GM21515 (cell line): ENCODE results near the gene WDR75.

Experiments
- ATAC-seq: cut with Tn5 transposase; IDR thresholded peaks from one replicate; pipeline ENCODE4 v1.9.1; 2021; ENCODE audit not compliant: unreplicated experiment

WDR75 gene

DNA sequence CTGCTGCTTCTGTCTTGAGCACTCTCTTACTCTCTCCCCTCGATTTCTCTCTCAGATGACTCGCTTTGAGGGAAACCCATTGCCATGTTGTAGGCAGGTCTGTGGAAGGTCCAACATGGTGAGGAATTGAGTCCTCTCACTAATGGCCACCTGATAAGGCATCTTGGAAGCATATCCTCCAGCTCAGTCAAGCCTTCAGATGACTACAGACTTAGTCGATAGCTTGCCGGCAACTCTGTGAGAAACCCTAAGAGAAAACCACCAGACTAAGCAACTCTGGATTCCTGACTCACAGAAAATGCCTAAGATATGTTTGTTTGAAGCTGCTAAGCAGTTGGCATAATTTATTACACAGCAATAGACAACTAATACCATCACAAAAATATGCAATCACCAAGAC, 51.2 kb downstream of the WDR75 start:
- no peak for ATAC-seq

DNA sequence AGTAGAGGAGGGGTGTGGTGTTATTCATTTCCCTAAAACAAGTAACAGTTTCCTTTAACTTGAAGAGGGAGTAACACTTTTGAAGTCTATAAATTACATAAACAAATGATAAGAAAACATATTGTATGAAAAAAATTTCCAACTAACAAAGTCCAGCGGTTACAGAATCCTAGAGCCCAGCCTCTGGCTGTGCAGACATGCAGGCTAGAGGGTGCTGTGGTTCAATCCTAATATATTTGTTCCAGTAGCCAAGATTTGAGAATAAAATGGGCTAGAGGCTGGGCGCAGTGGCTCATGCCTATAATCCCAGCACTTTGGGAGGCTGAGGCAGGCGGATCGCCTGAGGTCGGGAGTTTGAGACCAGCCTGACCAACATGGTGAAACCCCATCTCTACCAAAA, 56.9 kb downstream of the WDR75 start:
- no peak for ATAC-seq

DNA sequence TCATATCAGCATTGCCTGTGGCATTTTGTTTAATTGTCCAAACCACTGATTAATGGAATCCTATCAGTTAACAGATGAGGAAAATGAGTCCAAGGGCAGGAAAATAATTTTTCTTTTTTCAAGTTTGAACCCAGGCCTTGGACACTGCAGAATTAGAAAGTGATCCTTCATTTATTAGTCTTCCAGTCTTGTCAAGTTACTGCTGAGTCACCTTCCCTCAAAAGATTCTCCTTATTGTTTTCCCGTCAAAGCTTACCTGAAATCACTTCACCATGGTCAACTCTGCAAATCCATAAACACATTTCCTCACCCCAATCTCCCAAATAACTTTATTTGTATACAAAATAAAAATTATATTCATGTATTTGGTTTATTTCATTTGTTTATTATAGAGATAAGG, 57.9 kb downstream of the WDR75 start:
- no peak for ATAC-seq

DNA sequence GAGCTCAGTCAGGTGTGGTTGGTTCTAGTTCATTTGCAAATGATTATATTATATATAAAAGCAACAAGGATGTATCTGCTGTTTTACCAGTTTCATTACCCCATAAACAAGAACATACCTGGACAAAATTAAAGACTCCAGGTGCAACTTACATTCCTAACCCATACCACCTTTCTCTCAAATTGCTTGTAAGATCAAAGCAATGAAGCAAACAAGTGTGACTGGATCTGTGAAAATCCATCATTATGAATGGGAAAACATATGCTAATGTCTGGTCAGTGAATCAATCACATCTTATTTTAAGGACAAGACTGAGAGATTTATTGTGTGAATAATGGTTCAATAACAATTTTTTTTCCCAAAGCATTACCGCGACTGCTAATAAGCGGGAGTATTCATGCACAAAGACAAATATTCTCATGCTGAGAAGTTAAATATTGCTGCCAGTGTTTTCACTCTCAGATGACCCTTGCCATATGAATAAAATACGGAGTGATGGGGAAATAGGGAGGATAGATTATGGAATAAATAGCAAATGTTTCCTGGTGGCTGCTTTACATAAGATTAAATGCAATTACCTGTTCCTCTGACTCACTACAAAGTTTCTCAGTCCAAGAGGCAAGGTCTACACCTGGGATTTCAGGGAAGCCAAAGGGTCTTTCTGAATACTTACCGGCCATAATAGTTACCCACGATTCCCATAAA, 59.3 kb downstream of the WDR75 start:
- ATAC-seq, result no peak

DNA sequence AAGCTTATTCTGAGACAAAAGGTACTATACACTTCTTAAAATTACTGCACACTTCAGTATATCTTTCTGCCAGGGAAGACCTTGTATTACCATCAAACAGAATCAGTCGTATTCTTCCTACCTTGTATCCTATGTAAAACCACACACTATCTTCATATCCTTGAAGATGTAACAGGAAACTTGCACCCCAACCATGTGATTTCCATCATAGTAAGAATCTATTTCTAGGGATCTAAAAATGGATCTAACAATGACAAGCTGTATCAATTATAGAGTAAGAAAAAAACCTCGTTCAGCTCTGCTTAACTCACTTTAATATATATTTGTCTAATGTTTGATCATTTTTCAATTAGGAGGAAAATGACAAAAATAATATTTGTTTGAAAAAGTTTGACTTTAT, 60.2 kb downstream of the WDR75 start:
- ATAC-seq, result no peak

DNA sequence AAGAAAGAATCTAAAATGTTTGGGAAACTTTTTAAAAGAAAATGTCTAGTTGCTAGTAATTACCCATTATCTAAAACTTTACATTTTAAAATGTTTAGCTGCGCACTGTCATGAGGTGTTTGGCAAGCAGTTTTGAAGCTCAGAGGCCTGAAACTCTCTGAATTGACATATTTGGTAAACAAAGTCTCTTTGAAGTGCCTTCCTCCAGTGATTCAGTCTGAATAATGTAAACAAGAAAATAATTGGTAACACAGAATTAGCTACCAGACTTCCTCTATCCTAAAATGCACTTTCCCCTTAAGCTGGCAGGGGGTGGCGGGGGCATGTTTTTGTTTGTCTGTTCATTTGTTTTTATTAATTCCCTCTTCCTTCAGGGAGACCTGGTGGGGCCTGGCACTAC, 61.4 kb downstream of the WDR75 start:
- no peak for ATAC-seq

DNA sequence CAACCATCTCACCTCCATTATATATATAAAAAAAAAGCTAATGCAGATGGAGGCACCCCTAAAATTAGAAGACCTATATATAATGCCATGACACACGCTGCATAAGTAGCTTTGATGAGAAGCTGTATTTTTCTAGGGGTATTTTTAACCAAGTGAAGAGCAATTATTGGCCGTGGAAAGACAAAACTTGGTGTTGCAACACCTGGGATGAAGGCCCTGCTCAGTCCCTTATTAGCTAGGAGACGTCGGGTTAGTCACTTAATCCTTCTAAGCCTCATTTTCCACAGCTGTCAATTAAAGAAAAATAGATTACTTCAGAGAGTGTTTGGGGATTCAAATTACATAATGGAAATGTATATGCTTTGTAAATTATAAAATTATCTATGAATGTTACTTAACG, 63.0 kb downstream of the WDR75 start:
- ATAC-seq, result no peak

DNA sequence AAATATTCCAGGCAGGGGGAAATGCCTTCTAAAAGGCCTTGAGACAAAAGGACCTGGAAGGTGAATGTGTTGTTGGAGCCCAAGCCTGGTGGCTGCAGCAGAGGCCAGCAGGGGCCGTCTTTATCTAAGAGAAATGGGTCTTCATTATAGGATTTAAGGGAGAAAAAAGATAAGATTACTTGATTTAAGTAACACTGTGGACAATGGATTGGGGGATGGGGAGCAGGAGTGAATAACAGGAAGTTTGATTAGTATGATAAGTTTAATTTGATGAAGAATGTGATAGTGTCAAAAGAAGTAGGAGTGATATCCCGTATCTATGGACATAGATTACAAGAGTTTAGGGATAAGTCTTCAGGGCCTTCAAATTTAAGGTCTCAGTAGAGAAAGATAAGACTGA, 64.2 kb downstream of the WDR75 start:
- ATAC-seq, result no peak

DNA sequence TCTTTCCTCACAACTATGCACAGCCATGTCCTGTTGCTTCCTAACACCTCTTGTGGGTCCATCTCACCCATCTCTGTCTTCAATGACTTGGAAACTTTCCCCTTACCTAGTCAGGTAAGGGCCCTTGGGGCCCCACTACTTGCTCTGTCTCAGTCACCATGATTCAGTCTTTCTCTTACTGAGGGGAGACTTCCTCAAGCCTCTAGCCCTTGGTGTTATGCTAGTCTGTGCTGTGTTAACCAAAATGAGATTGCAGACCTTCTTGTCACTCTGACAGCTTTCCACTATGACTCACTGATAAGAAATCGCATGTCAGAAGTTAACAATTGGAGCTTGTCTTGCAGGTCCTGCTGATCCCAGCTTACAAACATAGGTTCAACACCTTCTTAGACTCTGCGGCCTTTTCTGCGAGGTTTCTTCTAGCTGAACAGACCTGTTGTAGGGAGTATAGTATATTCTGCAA, 65.3 kb downstream of the WDR75 start:
- ATAC-seq, result no peak

DNA sequence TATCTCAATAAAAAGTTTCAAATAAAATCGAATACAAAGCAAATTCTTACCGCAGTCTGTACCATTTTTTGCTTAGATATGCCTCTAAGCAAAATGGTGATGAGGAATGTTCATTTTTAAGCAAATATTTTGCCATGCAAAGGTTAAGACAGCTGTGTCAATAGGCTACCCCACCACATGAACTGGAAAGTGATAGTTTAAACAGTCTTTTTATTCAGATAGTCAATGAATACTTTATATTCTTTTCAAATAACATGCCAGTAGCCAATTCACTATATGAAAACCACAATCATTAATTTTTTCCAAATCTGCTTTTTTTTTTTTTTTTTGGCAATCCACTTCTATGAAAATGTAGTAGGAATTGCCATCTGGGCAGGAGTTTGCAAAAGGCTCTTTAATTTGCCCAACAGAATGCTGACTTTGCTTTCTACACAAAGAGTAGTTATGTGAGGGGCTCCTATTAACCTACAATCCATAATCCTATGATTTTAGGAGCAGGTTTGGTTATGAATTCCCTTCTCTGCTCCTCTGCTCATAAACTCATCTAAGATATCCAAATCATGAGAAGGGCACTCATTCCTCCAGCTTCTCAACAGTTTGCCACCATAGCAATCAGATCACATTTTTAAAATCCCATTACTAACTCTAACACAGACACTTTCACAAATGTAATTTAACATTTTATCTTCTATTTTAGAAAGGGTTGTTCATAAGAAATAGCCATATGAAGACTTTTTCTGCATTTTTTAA, 70.1 kb downstream of the WDR75 start:
- ATAC-seq, result no peak

DNA sequence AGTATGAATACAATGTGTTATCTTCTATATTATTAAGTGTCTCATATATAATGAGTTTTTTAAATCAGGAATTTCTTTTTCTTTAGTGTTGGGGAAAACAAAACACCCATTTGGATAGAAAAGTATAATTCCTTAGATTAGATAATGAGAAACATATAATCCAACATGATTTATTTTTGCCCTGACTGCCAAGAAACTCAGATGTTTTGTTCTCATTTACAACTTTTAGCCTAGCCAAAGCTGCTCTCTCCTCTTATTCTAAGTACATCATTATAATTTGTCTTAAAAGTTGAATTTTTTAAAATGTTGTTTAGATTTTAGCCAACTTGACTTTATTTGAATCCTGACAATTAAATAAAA, 70.7 kb downstream of the WDR75 start:
- no peak for ATAC-seq

DNA sequence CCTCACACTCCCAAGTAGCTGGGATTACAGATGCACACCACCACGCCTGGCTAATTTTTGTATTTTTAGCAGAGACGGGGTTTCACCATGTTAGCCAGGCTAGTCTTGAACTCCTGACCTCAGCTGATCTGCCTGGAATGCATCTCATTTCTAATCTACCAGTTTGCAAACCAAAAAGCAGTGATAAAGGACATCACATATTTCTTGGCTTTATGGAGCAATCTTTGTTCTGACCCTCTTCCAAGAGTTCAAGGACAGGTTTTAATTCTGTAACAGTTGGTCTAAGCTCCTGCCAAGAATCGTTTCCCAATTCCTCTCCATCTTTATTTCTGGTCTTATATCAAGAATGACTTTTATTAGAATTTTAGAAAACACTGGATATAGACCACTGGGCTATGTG, 71.6 kb downstream of the WDR75 start:
- no peak for ATAC-seq

DNA sequence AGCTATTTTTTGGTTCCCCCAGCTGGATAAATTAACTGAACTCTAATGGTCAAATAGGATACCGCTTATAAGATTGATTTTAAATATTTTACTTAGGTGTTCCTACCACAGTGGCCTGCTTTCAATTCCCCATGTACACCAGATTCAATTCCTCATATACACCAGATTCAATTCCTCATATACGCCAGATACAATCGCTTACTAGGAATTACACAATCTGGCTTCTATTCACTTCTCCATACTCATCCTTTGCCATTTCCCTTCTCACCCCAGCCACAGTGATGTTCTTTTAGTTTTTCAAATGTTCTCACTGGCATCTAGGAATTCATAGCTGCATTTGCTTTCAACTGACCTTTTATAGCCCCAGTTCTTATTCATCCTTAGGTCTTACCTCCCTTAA, 72.8 kb downstream of the WDR75 start:
- ATAC-seq, result no peak

DNA sequence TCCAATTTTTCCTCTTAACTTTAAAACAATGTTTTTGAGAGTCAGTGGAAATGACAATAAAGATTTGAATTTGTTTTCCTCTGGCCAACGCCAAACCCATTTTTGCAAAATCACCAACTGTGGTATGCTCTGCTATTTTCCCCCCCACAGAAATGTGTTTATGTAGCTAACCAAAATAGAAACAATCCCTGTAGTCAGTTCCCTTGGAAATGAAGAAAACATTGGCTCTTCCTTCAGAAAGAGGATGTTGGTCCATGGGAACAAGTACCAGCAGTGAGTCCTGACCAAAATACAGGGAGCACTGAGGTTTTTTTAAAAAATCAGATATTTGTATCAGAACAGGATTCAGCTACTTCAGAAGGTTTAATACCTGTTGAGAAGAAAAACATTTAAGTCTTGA, 74.0 kb downstream of the WDR75 start:
- no peak for ATAC-seq

DNA sequence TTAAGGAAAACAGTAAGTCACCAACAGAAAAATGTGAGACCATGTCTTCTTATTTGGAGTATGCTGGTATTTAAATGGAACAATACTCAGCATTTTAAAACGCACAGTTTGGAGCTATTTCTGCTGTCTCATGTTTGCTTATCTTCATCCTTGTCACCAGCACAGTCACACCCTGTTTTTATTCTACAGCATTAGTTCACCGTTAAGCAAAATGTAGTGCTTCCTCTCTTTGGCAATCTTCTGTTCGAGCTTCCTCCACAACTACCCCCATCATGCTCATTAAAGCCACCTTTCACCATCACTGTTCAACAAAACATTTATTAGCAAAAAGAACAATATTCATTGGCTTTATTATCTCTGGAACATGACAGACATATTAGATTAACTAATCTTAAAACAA, 75.3 kb downstream of the WDR75 start:
- ATAC-seq, result no peak

DNA sequence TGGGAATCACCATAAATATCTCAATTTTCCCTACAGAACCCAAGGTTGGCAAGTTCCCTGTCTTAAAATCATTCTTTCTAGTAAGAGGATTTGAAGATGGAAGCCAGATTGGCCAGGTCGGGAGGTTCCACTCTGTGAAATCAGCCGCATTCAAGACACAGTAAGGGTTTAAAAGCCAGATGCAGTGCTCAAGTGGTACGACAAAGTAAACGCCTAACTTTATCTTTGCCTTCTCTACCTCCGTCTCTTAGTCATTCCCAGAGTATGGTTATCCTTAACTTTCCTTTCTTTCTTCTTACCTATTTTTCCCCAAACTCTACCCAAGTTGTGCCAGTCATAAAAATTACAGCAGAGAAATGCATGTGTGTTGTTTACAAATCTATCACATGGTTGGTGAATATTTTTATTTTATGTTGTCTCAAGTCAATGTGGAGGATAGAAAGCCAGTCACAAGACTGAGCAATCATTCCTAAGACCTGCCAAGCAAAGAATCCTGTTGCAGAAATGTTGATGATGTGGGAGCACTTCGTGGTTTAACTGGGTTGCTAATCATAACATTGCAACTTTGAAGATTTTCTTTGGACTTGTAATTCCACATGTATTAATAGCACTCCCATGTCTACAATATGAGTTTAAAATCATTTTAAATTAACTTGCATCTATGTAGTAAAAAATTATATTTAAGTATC, 76.7 kb downstream of the WDR75 start:
- ATAC-seq, result no peak

DNA sequence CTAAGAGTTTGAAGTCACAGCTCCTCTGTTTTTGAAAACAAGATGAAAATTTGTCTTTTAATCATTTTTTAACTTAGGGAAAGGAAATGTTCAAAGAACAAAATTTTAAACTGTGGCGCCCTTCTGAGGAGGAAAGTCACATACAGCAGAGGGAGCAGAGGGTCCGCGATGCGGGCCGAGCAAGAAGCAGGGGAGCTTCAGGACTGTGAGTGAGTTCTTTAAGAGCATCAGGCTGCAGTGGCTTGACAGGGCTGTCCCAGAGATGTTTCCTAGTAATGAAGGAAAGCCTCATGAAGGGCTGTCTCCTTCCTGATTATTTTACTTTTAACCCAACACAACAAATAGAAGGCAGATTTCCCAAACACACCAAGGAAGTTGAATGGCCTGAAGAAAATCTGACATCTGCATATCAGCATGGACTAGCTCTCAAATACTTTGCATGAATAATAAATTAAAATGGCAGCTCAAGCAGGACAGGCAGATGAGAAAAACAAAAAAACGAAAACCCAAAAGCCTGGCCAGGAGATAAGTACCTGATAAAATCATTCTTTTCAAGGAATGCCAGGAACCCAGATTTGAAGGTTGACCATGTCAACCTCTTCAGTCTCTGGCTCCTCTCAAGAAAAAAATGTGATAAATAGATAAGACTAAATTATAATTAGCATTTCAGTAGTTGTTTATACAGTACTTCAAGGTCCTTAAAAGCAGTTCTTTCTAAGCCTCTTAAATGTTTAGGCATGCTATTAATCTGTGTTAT, 78.5 kb downstream of the WDR75 start:
- no peak for ATAC-seq

DNA sequence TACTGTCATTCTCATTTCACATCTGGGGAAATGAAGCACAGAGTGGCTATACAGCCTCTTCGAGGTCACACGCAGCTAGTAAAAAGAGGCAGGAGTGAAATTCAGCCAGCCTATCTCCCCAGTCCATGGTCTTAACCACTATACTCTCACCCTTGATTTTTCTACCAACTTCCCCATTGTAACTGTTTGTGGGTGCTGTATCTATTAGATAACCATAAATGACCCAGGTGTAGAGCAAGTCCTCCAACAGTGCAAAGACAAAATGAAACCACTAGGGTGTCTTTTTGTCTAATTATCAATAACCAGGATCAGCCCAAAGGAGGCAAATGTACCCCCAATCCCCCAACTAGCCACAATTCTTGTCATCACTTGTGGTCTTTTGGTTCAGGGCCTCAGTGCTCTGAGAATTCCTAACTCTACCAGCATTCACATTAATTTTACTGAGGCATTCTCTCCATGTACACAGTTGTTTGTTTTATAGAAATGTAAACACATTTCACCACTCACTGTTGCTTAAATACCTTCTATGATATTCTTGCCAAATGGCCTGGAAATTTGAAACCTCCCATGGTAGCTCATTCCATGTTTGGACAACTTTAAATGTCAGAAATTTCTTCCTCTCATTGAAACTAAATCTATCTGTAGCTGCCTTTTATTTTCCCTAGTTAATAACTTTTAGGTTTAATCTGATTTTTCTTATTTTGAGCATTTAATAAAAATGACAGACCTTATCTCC, 80.6 kb downstream of the WDR75 start:
- no peak for ATAC-seq

DNA sequence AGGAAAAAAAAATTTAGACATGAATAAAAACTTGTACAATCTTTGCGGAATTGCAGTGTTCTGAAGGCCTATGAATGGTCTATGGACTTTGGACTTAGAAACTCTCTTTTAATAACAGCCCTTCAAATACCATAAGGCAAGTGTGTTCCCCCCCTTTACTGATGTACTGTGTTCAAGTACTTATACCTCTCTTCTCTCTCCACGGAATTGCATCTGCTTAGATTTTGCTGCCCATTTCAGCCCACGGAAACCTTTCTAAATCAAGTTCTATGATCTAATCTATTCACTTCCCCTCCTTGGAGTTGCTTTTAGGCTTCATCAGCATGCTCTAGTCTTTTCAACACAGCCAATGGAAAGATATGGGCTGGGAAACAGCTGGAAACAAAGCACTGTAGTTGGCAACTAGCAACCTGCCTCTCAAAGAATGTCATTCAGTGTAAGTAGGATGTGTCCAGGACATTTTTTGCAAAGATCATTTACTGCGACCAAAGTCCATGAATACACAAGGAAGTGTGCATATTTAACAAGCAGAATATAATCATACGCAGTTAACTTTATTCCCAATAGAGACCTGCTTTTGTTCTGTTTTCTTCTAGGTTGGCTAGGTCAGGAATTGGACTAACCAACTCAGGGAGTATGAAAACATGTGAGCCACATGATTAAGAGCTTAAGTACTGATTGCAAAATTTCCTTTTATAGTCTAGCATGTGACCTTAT, 81.3 kb downstream of the WDR75 start:
- ATAC-seq, result no peak

DNA sequence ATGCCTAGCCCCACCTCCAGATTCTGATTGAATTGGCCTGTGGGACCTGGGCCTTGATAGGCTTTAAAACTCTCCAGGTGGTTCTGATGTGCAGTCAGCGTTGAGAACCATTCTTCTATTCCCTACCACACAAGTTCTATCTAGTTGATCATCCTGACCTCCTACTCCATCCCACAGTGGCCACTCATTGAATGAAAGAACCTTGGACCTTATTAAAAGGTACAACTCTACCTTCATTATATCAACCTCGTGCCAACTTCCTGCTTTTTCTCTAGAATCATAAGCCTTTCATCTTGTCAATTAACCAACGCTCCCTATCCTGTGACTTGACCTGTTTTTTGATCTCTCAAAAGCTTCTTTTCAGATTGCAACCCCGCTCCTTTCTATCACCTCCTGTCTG, 83.5 kb downstream of the WDR75 start:
- no peak for ATAC-seq
